HL-60 (cell line): ENCODE results near the gene ZSWIM3.

Experiments
- GABPA ChIP-seq: IDR thresholded peaks from 2 replicates; pipeline ENCODE4 v1.6.1; 2012; ENCODE audit warnings: low read depth
- POLR2AphosphoS5 ChIP-seq: IDR thresholded peaks from 2 replicates; pipeline ENCODE4 v1.6.1; 2012; ENCODE audit warnings: low read depth
- SPI1 ChIP-seq: IDR thresholded peaks from 2 replicates; pipeline ENCODE4 v1.6.1; 2012; ENCODE audit warnings: low read depth, mild to moderate bottlenecking, borderline replicate concordance
- TF ChIP-seq, protein P1 (sequence below): IDR thresholded peaks from one replicate; pipeline ENCODE4 v1.5.1; 2011; ENCODE audit warnings: low read length, control low read depth, inconsistent platforms; ENCODE audit not compliant: insufficient read depth
- TF ChIP-seq, protein P2 (sequence below): IDR thresholded peaks from 2 replicates; pipeline ENCODE4 v1.6.1; 2012; ENCODE audit warnings: low read depth; ENCODE audit not compliant: insufficient replicate concordance

DNA sequence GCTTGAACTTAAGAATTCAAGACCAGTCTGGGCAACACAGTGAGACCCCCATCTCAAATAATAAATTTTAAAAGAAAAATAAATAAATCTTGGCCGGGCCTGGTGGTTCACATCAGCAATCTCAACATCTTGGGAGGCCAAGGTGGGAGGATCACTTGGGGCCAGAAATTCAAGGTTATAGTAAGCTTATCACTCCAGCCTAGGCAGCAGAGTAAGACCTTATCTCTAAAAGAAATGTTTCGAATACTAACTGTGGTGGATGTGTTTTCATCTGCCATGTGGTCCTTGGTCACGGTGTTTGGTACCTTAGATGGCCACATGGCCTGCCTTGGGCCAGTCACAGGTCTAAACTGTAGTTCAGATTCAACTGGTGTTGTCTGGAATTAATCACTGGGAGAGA, 39.2 kb upstream of the ZSWIM3 start:
- TF ChIP-seq, protein P1, sequence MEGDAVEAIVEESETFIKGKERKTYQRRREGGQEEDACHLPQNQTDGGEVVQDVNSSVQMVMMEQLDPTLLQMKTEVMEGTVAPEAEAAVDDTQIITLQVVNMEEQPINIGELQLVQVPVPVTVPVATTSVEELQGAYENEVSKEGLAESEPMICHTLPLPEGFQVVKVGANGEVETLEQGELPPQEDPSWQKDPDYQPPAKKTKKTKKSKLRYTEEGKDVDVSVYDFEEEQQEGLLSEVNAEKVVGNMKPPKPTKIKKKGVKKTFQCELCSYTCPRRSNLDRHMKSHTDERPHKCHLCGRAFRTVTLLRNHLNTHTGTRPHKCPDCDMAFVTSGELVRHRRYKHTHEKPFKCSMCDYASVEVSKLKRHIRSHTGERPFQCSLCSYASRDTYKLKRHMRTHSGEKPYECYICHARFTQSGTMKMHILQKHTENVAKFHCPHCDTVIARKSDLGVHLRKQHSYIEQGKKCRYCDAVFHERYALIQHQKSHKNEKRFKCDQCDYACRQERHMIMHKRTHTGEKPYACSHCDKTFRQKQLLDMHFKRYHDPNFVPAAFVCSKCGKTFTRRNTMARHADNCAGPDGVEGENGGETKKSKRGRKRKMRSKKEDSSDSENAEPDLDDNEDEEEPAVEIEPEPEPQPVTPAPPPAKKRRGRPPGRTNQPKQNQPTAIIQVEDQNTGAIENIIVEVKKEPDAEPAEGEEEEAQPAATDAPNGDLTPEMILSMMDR: no peak
- TF ChIP-seq POLR2AphosphoS5 (no peak), GABPA (no peak), SPI1 (no peak)
- TF ChIP-seq, protein P2, sequence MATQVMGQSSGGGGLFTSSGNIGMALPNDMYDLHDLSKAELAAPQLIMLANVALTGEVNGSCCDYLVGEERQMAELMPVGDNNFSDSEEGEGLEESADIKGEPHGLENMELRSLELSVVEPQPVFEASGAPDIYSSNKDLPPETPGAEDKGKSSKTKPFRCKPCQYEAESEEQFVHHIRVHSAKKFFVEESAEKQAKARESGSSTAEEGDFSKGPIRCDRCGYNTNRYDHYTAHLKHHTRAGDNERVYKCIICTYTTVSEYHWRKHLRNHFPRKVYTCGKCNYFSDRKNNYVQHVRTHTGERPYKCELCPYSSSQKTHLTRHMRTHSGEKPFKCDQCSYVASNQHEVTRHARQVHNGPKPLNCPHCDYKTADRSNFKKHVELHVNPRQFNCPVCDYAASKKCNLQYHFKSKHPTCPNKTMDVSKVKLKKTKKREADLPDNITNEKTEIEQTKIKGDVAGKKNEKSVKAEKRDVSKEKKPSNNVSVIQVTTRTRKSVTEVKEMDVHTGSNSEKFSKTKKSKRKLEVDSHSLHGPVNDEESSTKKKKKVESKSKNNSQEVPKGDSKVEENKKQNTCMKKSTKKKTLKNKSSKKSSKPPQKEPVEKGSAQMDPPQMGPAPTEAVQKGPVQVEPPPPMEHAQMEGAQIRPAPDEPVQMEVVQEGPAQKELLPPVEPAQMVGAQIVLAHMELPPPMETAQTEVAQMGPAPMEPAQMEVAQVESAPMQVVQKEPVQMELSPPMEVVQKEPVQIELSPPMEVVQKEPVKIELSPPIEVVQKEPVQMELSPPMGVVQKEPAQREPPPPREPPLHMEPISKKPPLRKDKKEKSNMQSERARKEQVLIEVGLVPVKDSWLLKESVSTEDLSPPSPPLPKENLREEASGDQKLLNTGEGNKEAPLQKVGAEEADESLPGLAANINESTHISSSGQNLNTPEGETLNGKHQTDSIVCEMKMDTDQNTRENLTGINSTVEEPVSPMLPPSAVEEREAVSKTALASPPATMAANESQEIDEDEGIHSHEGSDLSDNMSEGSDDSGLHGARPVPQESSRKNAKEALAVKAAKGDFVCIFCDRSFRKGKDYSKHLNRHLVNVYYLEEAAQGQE: no peak
